ENCODE results near the gene PNN.

DNA sequence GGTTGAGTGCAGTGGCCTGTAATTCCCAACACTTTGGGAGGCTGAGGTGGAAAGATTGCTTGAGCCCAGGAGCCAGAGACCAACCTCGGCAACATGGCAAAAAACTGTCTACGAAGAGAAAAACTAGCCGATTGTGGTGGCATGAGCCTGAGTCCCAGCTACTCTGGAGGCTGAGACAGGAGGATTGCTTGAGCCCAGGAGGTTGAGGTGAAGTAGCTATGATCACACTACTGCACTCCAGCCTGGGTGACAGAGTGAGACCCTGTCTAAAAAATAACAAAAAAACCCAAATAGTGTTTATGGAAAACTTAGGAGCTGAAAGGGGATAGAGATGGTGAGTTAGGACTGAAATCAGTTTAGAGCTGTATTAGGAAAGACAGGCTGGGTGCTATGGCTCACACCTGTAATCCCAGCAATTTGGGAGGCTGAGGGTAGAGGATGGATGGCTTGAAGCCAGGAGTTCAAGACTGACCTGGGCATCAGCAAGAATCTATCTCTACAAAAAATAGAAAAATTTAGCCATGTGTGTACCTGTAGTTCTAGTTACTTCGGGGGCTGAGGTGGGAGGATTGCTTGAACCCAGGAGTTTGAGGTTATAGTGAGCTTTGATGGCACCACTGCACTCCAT, 9.7 kb downstream of the PNN start:
- TF ChIP-seq POLR2AphosphoS5 (IDR thresholded peaks at IDR 0.05; ENCODE audit: low read depth, low read length) (no peak), REST (IDR thresholded peaks at IDR 0.05; ENCODE audit: insufficient read depth in 1 of 2, low read depth in 2 of 2, low read length in 2 of 2) (no peak), FOXP2 (optimal IDR thresholded peaks at IDR 0.05; ENCODE audit: borderline replicate concordance, extremely low read depth, extremely low read length, insufficient read depth) (no peak)

Measured in PFSK-1 (cell line).